ENCODE measurements around the gene ZCCHC14.

ZCCHC14 gene

GRCh38 chr16:87457061-87457611, 35.7 kb downstream of the ZCCHC14 start:
- no peak for DNase-seq (ENCODE audit: low read depth)

DNA sequence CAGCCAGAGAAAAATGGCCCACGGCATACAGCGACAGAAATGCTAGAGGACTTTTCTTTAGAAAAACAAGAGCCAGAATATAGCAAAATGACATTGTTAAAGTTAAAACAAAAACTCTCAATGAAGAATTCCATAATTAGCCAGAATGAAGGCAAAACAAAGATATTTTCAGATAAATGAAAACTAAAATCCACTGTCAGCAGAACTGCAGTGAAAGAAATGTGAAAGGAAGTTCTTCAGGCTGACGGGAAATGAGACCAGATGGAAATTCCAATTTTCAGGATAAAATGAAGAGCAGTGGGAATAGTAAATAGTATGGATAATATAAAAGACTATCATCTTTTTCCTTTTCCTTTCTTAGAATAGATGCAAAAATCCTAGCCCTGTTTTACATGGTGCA, 38.4 kb downstream of the ZCCHC14 start:
- no peak for DNase-seq (ENCODE audit: low read depth)

GRCh38 chr16:87453326-87453725, 39.5 kb downstream of the ZCCHC14 start:
- DNase-seq (ENCODE audit: low read depth) = no peak

GRCh38 chr16:87451563-87452210, 41.1 kb downstream of the ZCCHC14 start:
- DNase-seq (ENCODE audit: low read depth) = no peak

GRCh38 chr16:87448866-87449265, 44.0 kb downstream of the ZCCHC14 start:
- no peak for DNase-seq (ENCODE audit: low read depth)

DNA sequence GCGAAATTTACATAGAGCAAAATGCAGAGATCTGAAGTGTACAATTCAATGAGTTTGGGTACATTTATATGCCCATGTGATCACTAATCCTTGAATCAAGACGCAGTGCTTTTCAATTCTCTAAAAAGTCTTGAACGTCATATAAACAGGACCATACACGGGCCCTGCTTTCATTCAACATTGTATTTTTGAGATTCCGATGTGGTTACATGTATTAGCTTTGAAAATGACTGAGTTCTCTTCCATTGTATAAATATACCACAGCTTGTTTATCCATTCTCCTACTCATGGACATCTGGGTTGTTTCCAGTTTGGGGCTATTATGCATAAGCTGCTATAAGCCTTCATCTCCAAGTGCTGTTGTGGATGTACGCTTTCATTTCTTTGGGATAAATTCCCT, 45.5 kb downstream of the ZCCHC14 start:
- DNase-seq (ENCODE audit: low read depth) = no peak

DNA sequence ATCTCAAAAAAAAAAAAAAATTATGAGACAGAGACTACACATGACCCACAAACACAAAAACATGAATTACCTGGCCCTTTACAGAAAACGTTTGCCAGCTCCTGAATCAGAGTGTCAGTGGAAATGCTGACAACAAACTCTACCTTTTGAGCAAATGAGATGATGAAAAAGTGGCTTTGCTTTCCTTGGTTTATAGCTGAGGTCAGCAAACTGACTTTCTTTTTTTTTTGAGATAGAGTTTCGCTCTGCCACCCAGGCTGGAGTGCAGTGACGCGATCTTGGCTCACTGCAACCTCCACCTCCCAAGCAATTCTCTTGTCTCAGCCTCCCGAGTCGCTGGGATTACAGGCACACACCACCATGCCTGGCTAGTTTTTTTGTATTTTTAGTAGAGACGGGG, 46.3 kb downstream of the ZCCHC14 start:
- no peak for DNase-seq (ENCODE audit: low read depth)

DNA sequence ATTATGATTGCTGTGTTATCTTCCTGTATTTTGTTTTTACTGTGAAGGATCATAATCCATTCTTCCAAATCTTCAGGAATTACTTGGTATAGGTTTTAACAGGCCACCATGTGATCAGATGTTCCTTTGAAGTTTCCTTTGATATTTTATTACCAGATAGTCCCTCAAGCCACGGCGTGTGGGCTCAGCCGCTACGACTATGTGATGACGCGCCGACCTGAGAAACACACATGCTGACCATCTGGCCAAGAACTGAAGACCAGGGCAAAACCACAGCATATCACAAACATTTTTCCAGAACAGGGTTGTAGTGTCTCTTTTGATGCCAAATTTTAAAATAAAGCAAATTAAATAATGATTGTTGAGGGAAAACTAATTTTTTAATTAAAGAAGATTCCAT, 47.3 kb downstream of the ZCCHC14 start:
- no peak for DNase-seq (ENCODE audit: low read depth)

DNA sequence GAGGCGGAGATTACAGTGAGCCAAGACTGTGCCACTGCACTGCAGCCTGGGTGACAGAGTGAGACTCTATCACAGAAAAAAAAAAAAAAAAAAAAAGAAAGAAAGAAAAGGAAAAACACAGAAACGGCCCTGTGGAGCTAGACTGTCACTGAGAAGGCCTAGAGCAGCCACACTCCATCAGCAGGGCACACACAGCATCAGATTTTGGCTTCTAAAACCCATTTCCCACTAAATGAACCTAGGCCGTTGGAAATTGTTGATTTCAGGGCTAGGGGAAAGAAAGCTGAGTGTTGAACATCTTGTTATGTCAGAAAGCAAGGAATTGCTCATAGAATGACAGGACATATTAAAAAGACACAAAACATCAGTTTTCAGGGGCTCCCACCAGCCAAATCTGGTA, 48.9 kb downstream of the ZCCHC14 start:
- no peak for DNase-seq (ENCODE audit: low read depth)

- DNase-seq (ENCODE audit: low read depth) = no peak
Observed at GRCh38 chr16:87443016-87443415, 49.8 kb downstream of the ZCCHC14 start.

DNA sequence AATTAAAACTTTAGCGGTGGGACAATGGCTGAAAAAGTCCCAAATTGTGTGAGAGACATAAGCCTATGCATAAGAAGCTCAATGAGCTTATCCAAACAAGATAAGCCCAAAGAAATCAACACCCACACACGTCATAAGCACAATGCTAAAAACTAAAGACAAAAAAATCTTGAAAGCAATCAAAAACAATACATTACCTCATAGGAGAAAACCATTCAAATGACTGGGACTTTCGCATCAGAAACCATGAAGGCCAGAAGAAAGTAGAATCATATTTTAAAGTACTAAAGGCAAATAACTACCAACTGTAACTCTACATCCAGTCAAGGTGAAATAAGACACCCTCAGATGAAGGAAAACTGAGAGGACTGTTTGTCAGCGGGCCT, 50.2 kb downstream of the ZCCHC14 start:
- DNase-seq (ENCODE audit: low read depth) = no peak

GRCh38 chr16:87441886-87442580, 50.8 kb downstream of the ZCCHC14 start:
- DNase-seq (ENCODE audit: low read depth) = no peak

GRCh38 chr16:87439926-87440325, 52.9 kb downstream of the ZCCHC14 start:
- no peak for DNase-seq (ENCODE audit: low read depth)

DNA sequence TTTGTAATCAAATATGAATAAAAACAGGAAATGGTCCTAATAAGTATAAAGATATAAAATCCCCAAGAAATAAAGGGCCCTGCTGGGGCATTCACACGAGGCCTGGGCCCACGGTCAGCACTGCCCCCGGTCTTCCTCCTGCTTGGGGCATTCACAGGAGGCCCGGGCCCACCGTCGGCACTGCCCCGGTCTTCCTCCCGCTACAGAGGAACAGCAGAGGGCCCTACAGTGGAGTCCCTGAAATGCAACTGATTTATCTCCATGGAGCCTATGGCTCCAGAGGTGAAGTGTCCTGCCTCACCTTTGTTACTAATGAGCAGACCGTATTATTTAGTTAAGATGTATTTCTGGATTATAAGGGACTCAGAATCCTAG, 54.2 kb downstream of the ZCCHC14 start:
- no peak for DNase-seq (ENCODE audit: low read depth)

DNA sequence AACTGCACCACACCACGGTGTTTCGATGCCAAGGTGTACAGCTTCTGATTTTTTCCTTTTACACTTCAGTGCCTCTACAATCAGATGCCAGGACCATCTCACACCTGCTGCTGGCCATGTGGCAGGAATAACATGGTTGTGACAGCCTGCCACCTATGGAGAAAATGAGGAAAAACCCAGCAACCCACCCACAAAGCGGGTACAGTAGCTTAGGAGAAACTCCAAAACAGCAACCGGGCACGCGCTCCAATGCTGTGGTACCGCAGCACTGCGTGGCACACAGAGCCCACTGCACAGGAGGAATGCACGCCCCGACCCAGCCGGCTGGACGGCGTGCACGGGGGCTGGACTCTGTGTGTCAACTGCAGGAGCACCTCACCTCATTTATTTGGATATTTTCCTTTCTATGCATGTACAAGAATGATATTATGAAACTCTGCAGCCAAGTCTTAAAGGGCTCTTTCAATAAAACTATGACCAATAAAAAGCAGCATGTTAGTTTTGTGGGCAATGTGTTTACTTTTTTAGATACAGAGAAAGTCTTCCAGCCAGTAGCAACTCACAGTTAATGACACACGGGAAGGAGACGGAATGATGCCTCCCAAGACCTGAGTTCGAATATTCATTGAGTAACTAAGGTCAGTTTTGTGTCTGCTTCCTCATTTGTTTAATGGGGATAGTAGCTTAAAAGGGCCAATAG, 54.8 kb downstream of the ZCCHC14 start:
- DNase-seq (ENCODE audit: low read depth) = no peak

GRCh38 chr16:87437327-87437726, 55.5 kb downstream of the ZCCHC14 start:
- no peak for DNase-seq (ENCODE audit: low read depth)

- DNase-seq (ENCODE audit: low read depth) = no peak
Observed at GRCh38 chr16:87436225-87437172, 56.3 kb downstream of the ZCCHC14 start.

DNA sequence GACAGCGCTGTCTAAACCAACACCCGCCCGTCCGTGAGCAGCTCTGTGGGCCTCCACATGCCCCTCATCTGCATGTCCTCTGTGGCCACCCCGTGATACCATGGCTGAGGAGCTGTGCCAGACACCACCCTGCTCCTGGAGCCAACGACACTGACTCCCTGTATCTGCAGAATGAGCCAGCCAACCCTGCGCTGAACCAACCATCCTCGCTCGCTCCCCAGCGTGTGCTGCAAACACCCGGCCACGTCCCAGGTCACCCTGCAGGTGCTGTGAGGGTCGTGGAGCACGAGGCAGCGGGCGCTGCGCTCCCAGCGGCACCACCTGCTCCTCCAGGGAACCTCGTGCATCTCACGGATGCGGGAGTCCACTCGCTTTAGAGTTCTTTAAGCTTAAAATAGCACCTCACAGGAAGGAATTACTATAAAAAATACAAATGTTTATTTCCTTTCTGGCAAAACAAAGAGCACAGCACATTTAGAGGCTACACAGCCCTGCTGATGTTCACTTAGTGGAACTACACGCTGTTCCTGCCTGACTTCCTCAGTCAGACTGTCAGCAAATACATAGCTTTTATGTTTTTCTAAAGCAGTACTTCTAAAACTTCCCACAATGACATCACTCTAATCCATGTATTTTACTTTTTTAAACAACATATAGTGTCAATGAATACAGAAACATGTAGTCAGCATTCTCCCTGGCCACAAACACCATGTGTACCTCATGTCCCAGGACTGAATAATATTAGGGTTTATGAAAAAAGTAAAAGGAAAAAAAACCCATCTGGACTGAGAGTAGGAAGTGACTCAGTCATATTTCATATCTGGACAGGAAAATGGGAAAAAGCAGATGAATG, 57.2 kb downstream of the ZCCHC14 start:
- no peak for DNase-seq (ENCODE audit: low read depth)

DNA sequence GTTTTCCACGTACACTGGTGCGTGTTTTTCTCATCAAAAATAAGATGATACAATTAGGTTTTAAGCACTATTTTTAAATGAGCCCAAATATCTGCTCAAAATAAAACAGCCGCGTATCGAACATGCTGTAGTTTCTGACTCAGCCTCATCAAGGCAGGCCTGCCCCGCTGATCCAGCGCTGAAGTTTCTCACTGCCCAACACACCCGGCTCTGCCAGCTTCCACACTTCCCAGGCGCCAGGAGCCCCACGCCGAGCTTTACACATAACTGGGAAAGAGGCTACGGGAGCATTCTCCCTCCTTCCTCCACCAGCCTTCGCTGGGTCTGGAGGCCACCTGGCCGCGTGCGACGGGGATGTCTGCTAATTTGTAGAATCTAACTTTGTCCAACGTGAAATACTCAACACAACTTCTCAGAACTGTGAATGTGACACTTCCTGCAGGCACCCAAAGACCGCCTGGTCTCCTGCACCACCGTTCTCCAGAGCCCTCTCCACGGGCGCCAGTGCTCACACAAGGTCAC, 58.6 kb downstream of the ZCCHC14 start:
- no peak for DNase-seq (ENCODE audit: low read depth)

GRCh38 chr16:87432330-87432915, 60.4 kb downstream of the ZCCHC14 start:
- DNase-seq (ENCODE audit: low read depth) = no peak

All from activated T-cell treated with anti-CD3 and anti-CD28 coated beads for 1 hour (primary cell).